ENCODE measurements around the gene ITK.

Gene ITK

GRCh38 chr5:157165668-157166067 is 15.0 kb upstream of the ITK start:
- no peak overlapping the region for H3K4me3 ChIP-seq (replicated peaks; ENCODE audit: insufficient read depth, low read length)
- no peak overlapping the region for H3K27ac ChIP-seq (replicated peaks)
- no peak for DNase-seq (ENCODE audit: low read depth in 1 of 2, low spot score in 1 of 2)
- H3K27me3 ChIP-seq (ENCODE audit: insufficient read depth, poor library complexity, severe bottlenecking): peaks cover 5% of the 10 kb centered on the region
- TF ChIP-seq, protein P1, sequence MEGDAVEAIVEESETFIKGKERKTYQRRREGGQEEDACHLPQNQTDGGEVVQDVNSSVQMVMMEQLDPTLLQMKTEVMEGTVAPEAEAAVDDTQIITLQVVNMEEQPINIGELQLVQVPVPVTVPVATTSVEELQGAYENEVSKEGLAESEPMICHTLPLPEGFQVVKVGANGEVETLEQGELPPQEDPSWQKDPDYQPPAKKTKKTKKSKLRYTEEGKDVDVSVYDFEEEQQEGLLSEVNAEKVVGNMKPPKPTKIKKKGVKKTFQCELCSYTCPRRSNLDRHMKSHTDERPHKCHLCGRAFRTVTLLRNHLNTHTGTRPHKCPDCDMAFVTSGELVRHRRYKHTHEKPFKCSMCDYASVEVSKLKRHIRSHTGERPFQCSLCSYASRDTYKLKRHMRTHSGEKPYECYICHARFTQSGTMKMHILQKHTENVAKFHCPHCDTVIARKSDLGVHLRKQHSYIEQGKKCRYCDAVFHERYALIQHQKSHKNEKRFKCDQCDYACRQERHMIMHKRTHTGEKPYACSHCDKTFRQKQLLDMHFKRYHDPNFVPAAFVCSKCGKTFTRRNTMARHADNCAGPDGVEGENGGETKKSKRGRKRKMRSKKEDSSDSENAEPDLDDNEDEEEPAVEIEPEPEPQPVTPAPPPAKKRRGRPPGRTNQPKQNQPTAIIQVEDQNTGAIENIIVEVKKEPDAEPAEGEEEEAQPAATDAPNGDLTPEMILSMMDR (IDR thresholded peaks at IDR 0.05; ENCODE audit: insufficient read depth, low read length): no peak
- no peak for TF ChIP-seq SPI1 (IDR thresholded peaks at IDR 0.05; ENCODE audit: borderline replicate concordance, low read depth)
- no peak for TF ChIP-seq POLR2AphosphoS5 (IDR thresholded peaks at IDR 0.05; ENCODE audit: low read depth)
- no peak for TF ChIP-seq GABPA (IDR thresholded peaks at IDR 0.05; ENCODE audit: low read depth)
- TF ChIP-seq, protein P2, sequence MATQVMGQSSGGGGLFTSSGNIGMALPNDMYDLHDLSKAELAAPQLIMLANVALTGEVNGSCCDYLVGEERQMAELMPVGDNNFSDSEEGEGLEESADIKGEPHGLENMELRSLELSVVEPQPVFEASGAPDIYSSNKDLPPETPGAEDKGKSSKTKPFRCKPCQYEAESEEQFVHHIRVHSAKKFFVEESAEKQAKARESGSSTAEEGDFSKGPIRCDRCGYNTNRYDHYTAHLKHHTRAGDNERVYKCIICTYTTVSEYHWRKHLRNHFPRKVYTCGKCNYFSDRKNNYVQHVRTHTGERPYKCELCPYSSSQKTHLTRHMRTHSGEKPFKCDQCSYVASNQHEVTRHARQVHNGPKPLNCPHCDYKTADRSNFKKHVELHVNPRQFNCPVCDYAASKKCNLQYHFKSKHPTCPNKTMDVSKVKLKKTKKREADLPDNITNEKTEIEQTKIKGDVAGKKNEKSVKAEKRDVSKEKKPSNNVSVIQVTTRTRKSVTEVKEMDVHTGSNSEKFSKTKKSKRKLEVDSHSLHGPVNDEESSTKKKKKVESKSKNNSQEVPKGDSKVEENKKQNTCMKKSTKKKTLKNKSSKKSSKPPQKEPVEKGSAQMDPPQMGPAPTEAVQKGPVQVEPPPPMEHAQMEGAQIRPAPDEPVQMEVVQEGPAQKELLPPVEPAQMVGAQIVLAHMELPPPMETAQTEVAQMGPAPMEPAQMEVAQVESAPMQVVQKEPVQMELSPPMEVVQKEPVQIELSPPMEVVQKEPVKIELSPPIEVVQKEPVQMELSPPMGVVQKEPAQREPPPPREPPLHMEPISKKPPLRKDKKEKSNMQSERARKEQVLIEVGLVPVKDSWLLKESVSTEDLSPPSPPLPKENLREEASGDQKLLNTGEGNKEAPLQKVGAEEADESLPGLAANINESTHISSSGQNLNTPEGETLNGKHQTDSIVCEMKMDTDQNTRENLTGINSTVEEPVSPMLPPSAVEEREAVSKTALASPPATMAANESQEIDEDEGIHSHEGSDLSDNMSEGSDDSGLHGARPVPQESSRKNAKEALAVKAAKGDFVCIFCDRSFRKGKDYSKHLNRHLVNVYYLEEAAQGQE (IDR thresholded peaks at IDR 0.05; ENCODE audit: insufficient replicate concordance, low read depth): no peak

GRCh38 chr5:157166214-157167213 is 14.1 kb upstream of the ITK start, which contains the start of gene GARIN3:
TSS of gene GARIN3 (minus strand) at chr5:157166264. CDS start at chr5:157166168, 96 bp downstream.
- Histone ChIP-seq H3K27ac (replicated peaks) (no peak within 1 kb of the TSS), H3K27me3 (ENCODE audit: insufficient read depth, poor library complexity, severe bottlenecking) (peaks cover 5% of the 10 kb centered on the region), H3K4me3 (replicated peaks; ENCODE audit: insufficient read depth, low read length) (no peak within 1 kb of the TSS)
- DNase-seq (ENCODE audit: low read depth in 1 of 2, low spot score in 1 of 2): no peak
- TF ChIP-seq, protein P1 (IDR thresholded peaks at IDR 0.05; ENCODE audit: insufficient read depth, low read length): no peak
- TF ChIP-seq POLR2AphosphoS5 (IDR thresholded peaks at IDR 0.05; ENCODE audit: low read depth): no peak
- TF ChIP-seq GABPA (IDR thresholded peaks at IDR 0.05; ENCODE audit: low read depth): no peak
- TF ChIP-seq, protein P2 (IDR thresholded peaks at IDR 0.05; ENCODE audit: insufficient replicate concordance, low read depth): no peak
- no peak for TF ChIP-seq SPI1 (IDR thresholded peaks at IDR 0.05; ENCODE audit: borderline replicate concordance, low read depth)

DNA sequence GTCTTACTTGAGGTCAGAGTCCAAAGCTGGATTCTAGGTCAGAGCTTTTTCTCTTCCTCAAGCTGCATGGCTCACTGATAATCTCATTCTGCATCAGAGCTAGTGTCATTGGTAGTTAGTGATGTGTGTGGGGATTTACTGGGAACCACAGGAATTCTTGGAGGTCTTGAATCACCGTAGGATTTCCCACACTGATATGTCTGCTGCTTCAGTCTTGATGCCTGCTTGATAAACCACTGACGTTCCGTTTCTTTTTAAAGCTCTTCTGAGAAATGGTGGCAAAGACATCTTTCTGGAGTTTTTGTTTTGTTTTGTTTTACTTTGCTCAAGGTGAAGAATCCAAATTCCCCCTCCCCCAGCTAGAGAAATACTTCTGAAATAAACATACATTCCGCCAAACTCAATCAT is 13.4 kb upstream of the ITK start:
- H3K4me3 ChIP-seq (replicated peaks; ENCODE audit: insufficient read depth, low read length): no peak overlapping the region
- no peak overlapping the region for H3K27ac ChIP-seq (replicated peaks)
- no peak for DNase-seq (ENCODE audit: low read depth in 1 of 2, low spot score in 1 of 2)
- H3K27me3 ChIP-seq (ENCODE audit: insufficient read depth, poor library complexity, severe bottlenecking): peaks cover 5% of the 10 kb centered on the region
- TF ChIP-seq POLR2AphosphoS5 (IDR thresholded peaks at IDR 0.05; ENCODE audit: low read depth) (no peak), GABPA (IDR thresholded peaks at IDR 0.05; ENCODE audit: low read depth) (no peak), SPI1 (IDR thresholded peaks at IDR 0.05; ENCODE audit: borderline replicate concordance, low read depth) (no peak)
- TF ChIP-seq, protein P1 (IDR thresholded peaks at IDR 0.05; ENCODE audit: insufficient read depth, low read length): no peak
- TF ChIP-seq, protein P2 (IDR thresholded peaks at IDR 0.05; ENCODE audit: insufficient replicate concordance, low read depth): no peak

Data from HL-60 (cell line).